GM12874 (cell line): ENCODE results near the gene CAD.

Source experiments
- TF ChIP-seq, protein P1 (sequence below): IDR thresholded peaks from 2 replicates; pipeline ENCODE4 v1.5.1; 2011; ENCODE audit warnings: low read depth, mild to moderate bottlenecking, control low read depth, low read length, moderate library complexity; ENCODE audit not compliant: insufficient read depth

CAD gene

DNA sequence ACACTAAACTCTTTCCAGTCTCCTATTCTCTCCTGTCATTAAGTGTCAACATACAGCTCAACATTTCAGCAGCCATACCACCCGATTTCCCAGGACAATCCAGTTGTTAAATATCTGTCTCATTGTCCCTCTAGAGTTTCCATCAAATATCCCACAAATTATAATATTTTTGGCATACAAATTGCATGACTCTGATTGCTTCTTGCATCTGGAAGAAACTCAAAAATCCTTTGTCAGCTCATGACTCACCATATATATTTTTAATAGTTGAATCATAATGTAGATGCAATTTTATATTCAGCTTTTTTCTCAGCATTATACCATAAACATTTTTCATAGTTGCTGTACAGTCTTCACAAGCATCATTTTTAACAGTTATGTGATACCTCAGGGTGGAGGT is 38.5 kb downstream of the CAD start:
- TF ChIP-seq, protein P1, sequence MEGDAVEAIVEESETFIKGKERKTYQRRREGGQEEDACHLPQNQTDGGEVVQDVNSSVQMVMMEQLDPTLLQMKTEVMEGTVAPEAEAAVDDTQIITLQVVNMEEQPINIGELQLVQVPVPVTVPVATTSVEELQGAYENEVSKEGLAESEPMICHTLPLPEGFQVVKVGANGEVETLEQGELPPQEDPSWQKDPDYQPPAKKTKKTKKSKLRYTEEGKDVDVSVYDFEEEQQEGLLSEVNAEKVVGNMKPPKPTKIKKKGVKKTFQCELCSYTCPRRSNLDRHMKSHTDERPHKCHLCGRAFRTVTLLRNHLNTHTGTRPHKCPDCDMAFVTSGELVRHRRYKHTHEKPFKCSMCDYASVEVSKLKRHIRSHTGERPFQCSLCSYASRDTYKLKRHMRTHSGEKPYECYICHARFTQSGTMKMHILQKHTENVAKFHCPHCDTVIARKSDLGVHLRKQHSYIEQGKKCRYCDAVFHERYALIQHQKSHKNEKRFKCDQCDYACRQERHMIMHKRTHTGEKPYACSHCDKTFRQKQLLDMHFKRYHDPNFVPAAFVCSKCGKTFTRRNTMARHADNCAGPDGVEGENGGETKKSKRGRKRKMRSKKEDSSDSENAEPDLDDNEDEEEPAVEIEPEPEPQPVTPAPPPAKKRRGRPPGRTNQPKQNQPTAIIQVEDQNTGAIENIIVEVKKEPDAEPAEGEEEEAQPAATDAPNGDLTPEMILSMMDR, result no peak

DNA sequence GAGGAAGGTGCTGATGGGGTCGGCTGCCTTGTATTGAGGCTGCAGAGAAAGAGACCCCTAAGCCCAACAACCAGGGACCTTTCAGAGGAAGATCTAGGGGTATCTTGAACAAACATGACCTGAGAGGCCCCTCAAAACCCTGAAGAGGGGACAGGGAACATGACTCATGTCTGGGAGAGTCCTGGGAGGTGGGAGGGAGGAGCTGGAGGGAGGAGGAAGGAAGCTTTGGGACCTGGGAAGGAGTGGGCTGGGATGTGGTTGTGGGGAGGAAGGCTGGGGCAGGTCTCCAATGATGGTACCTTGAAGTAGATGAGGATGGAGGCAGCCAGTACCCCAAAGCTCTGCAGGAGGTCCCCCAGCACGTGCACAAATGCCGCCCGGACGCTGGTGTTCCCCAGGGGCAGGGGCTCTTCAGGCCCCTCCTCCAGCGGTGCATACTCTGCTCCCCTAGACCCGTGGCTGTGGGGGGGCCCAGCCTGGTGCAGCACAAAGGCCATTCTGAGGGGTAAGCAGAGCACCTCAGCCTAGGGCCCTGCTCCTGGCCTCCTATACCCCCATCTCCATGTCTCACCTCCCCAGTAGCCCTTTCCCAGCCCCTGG is 39.8 kb downstream of the CAD start:
- TF ChIP-seq, protein P1, result no peak

DNA sequence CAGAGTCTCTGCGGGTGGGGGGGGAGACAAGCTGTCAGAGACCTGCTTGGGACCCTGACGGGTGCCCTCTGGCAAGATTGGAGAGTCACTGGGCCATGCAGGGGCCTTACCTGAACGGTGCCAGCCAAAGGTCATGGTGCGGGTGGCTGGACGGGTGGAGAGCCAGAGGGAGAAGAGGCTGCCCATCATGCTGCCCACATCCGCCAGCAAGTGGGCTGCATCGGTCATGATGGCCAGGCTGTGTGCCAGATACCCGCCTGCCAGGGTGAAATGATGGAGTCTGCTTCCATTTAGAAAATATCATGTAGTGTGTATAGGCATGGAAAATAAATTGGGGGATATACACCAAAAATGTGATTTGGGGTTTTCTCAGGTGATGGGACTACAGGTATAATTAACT is 40.9 kb downstream of the CAD start:
- TF ChIP-seq, protein P1, result no peak

DNA sequence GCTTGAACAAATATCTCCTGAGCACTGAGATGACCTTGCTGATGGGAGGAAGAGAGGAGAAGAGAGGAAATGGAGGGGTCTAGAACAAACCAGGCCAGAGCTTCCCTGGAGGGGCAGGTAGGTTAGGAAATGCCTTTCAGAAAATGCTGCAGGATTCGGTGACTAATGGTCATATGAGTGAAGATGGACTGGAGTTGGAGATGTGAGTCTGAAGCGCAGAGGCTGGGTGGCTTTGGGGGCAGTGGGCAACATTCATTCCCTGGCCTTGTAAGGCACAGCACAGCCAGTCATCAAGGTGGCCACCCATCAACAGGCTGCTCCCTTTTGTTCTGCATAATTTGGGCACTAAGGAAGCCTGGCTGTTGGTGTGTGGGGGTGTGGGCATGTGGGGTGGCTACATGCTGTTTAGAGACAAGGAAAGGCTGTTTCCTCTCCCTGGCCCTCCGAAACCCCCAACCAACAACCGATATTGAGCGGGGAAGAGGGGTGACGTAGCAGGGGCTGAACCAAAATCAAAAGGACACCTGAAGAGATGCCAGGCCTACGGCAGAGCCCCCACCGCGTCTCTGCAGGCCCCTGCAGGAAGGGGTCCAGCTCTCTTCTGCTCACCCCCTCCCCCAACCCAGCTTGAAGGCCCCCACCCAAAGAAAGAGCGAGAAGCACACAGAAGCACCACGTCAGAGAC is 44.2 kb downstream of the CAD start:
- TF ChIP-seq, protein P1, result no peak

DNA sequence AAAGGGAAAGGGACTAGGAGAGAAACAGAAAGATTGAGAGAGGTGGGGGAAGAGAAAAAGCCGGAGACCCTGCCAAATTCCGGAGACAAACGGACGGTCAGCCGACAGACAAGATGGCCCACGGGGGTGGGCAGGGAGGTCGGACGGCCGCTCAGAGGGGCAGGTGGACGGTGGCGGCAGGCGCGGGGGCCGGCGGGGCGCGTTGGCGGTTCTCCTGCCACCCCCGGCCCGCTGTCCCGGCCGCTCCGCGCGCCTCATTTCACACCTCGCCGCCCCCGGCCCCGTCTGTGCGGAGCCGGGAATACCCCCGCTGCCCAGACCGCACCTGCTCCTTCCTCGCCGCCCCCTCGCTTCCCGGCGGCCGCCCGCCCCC is 44.7 kb downstream of the CAD start:
- TF ChIP-seq, protein P1, result no peak

DNA sequence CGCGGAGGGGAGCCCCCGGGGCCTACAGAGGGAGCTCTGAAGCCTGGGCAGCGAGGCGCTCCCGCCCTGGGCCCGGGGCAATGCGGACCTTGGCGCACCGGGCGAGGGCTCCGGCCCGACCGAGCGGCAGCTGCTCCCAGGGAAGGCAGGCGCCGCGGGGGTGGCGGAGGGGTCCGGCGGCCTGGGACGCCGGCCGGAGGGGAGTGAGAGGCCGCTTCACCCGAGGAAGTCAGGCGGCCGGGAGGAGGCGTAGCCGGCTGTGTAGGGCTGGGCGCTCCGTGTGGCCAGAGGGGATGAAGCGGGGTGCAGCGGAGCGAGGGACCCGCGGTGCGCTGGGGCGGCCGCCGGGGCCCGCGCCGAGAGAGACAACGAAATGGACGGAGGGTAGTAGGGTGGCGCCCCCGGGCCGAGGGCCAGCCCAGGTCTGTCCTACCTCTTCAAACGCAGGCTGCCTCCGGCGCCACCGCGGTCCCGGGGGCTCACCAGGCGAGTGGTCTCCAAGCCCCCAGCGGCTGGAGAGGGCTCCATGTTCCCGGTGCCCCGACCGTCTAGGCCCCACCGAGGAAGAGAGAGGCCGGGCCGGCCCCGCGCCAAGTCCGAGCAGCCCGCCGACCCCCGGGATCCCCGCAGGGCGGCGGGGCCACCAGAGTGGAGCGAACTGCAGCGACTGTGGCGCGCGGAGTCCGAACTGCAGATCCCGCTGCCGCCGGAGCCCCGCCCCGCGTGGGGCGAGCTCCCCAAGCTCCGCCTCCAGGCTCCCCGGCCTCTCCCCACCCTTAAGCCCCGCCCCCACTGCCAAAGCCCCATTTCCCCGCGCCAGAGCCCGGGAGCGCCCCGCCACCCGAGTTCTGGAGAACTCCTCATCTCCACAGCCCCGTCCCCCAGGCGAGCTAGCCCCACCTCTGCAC is 45.5 kb downstream of the CAD start, which contains the start of gene SLC30A3:
Gene SLC30A3, minus strand, starts transcription at position 669 of the 908 bp plus-strand sequence. Its CDS starts 141 bp downstream, at position 528.
- TF ChIP-seq, protein P1, result peak; percentile 7; the same call in 1 of the 2 replicates
